HepG2 (cell line): ENCODE data around the gene ATRAID. TPM values are rescaled to one million over a fixed set of nuclear protein-coding genes. Genes with fewer than 3 reads are reported as not detected.

Experiments
- AHDC1 ChIP-seq: sonication (generic); formaldehyde crosslinking; IDR thresholded peaks from 2 replicates; pipeline ENCODE4 v1.5.1; 2020; ENCODE audit warnings: mild to moderate bottlenecking, missing genetic modification reagents, borderline replicate concordance
- GATAD2A ChIP-seq: IDR thresholded peaks from 2 replicates; pipeline ENCODE4 v1.6.1; 2016
- MYC ChIP-seq: sonication (generic); formaldehyde crosslinking; IDR thresholded peaks from 2 replicates; pipeline ENCODE4 v1.9.0; 2021; ENCODE audit warnings: missing genetic modification reagents, borderline replicate concordance
- SNRNP70 ChIP-seq: fragments of 200-400 bp; formaldehyde crosslinking; IDR thresholded peaks from 2 replicates; pipeline ENCODE4 v1.6.1; 2017; ENCODE audit warnings: mild to moderate bottlenecking, low read depth, low read length, moderate library complexity
- SOX5 ChIP-seq: IDR thresholded peaks from 2 replicates; pipeline ENCODE4 v1.6.1; 2016; ENCODE audit warnings: borderline replicate concordance
- SP5 ChIP-seq: IDR thresholded peaks from 2 replicates; pipeline ENCODE4 v1.6.1; 2016; ENCODE audit warnings: low read depth, borderline replicate concordance
- STAT6 ChIP-seq: sonication (generic); formaldehyde crosslinking; IDR thresholded peaks from 2 replicates; pipeline ENCODE4 v1.4.0; 2020; ENCODE audit warnings: missing genetic modification reagents, mild to moderate bottlenecking, borderline replicate concordance
- ZFP91 ChIP-seq: sonication (generic); formaldehyde crosslinking; IDR thresholded peaks from 2 replicates; pipeline ENCODE4 v1.9.0; 2022; ENCODE audit warnings: missing genetic modification reagents, mild to moderate bottlenecking, borderline replicate concordance
- ZNF12 ChIP-seq: sonication (generic); formaldehyde crosslinking; IDR thresholded peaks from 2 replicates; pipeline ENCODE4 v1.5.0; 2020; ENCODE audit warnings: missing genetic modification reagents
- ZNF142 ChIP-seq: sonication (generic); formaldehyde crosslinking; IDR thresholded peaks from 2 replicates; pipeline ENCODE4 v1.4.0; 2020; ENCODE audit warnings: missing genetic modification reagents
- ZNF234 ChIP-seq: sonication (generic); formaldehyde crosslinking; conservative IDR thresholded peaks from 2 replicates; pipeline ENCODE4 v1.5.1; 2020; ENCODE audit warnings: mild to moderate bottlenecking, missing genetic modification reagents
- ZNF496 ChIP-seq: sonication (generic); formaldehyde crosslinking; IDR thresholded peaks from 2 replicates; pipeline ENCODE4 v1.8.1; 2023; ENCODE audit warnings: mild to moderate bottlenecking, moderate library complexity, missing genetic modification reagents; ENCODE audit not compliant: insufficient replicate concordance
- polyA plus RNA-seq, 8 experiments: library from polyadenylated mRNA; depleted of rRNA in 3 of 8; stranded (reverse) in 7 of 8; unstranded in 1 of 8; fragments of >200 nt; fragmentation: Illumina TruSeq in 4 of 8; extraction: Trizol in 4 of 8; gene quantifications; 2 replicates each; pipeline versions ENCODE4 v1.2.1 to v1.2.3, GENCODE V29; 2011 to 2016; ENCODE audit warnings: low read depth in 4 of 8, missing spikeins in 1 of 8, mixed read lengths in 1 of 8; ENCODE audit not compliant: insufficient read depth in 1 of 8
- total RNA-seq, 5 experiments: library from RNA; depleted of rRNA; stranded (reverse); fragments of >200 nt; fragmentation: Illumina TruSeq; extraction: Trizol; gene quantifications; 2 replicates each; pipeline ENCODE4 v1.2.3, GENCODE V29; 2016; ENCODE audit warnings: low read depth in 1 of 5

ATRAID gene
- total and polyA plus RNA-seq, 2 of the 13 experiments (the other 11 are each of a cell fraction or from before 2014, with no cell fraction given): 207 to 382 TPM

- TF ChIP-seq ZFP91 (no peak), GATAD2A (CRISPR knock-in tag) (peak; percentile 78), SNRNP70 (no peak), MYC (CRISPR knock-in tag) (no peak), SP5 (no peak; the same call in 1 of the 2 replicates), SOX5 (CRISPR knock-in tag) (peak; percentile 53; the same call in 1 of the 2 replicates), ZNF12 (CRISPR knock-in tag) (no peak), ZNF142 (CRISPR knock-in tag) (no peak), ZNF496 (CRISPR knock-in tag) (no peak), AHDC1 (no peak), ZNF234 (CRISPR knock-in tag) (no peak), STAT6 (CRISPR knock-in tag) (no peak)
Observed at GRCh38 chr2:27191070-27191829, 20.6 kb upstream of the ATRAID start (continued).
